ENCODE measurements around the gene NANOS2. TPM values are rescaled to one million over a fixed set of nuclear protein-coding genes. Genes with fewer than 3 reads are reported as not detected.
A peak's percentile ranks its signal among the peaks of the same experiment; 100 is the strongest.

The NANOS2 gene
- total and polyA plus RNA-seq, 2 of the 13 experiments (the other 11 are each of a cell fraction or from before 2014, with no cell fraction given), result not detected

DNA sequence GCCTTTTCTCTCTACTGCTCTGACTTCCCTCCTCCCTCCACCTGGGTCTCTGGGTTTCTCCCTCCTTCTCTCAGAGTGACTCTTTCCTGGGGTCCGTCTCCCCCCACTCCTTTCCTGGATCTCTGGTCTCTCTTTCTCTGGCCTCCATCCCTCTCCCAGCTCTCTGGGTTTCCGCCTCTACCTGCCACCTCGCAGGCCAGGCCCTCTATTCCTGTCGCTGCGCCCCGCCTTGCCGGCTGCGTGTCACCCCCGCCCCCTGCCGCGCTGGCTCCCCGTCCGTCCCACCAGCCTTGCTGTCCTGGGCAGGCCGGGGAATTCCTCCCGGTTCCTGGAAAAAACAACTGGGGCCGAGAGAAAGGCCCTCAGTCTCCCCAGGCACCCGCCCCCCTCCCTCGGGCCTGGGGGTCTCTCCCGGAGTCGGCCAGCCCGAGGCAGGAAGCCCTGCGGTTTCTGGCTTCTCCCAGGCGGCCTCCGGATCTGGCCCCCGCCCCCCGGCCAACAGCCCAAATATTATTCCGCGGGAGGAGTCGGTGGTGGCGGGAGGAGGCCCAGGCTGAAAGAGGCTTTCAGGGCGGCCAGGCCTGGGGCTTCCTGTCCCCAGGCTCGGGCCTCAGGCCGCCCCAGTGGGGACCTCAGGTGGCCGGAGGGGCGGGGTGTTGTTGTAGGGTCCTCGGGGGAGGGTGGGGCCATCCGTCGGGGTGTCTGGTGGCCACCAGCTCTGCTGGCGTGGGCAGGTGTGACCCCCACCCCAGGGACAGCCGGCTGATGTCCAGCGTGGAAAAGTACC, 38.0 kb downstream of the NANOS2 start (continued):
- TF ChIP-seq ZNF589 (CRISPR knock-in tag; conservative IDR thresholded peaks at IDR 0.05) (0 out of 2 replicates have a peak, but pooled peaks have one; percentile 23), JUND (CRISPR knock-in tag; IDR thresholded peaks at IDR 0.05) (no peak), ZNF510 (CRISPR knock-in tag; IDR thresholded peaks at IDR 0.05; ENCODE audit: low read depth) (0 out of 2 replicates have a peak, but pooled peaks have one; percentile 28), KAT8 (CRISPR knock-in tag; IDR thresholded peaks at IDR 0.05) (peak; percentile 62), SETDB1 (CRISPR knock-in tag; IDR thresholded peaks at IDR 0.05; ENCODE audit: borderline replicate concordance) (no peak), ZNF331 (CRISPR knock-in tag; IDR thresholded peaks at IDR 0.05) (peak; percentile 60; the same call in 1 of the 2 replicates), SP5 (CRISPR knock-in tag; IDR thresholded peaks at IDR 0.05; ENCODE audit: borderline replicate concordance, low read depth) (peak; percentile 78), ZNF430 (CRISPR knock-in tag; IDR thresholded peaks at IDR 0.05) (0 out of 2 replicates have a peak, but pooled peaks have one; percentile 69), ZNF792 (CRISPR knock-in tag; IDR thresholded peaks at IDR 0.05) (0 out of 2 replicates have a peak, but pooled peaks have one; percentile 48), PHF8 (CRISPR knock-in tag; IDR thresholded peaks at IDR 0.05) (peak; percentile 57)
- TF ChIP-seq, protein P1, sequence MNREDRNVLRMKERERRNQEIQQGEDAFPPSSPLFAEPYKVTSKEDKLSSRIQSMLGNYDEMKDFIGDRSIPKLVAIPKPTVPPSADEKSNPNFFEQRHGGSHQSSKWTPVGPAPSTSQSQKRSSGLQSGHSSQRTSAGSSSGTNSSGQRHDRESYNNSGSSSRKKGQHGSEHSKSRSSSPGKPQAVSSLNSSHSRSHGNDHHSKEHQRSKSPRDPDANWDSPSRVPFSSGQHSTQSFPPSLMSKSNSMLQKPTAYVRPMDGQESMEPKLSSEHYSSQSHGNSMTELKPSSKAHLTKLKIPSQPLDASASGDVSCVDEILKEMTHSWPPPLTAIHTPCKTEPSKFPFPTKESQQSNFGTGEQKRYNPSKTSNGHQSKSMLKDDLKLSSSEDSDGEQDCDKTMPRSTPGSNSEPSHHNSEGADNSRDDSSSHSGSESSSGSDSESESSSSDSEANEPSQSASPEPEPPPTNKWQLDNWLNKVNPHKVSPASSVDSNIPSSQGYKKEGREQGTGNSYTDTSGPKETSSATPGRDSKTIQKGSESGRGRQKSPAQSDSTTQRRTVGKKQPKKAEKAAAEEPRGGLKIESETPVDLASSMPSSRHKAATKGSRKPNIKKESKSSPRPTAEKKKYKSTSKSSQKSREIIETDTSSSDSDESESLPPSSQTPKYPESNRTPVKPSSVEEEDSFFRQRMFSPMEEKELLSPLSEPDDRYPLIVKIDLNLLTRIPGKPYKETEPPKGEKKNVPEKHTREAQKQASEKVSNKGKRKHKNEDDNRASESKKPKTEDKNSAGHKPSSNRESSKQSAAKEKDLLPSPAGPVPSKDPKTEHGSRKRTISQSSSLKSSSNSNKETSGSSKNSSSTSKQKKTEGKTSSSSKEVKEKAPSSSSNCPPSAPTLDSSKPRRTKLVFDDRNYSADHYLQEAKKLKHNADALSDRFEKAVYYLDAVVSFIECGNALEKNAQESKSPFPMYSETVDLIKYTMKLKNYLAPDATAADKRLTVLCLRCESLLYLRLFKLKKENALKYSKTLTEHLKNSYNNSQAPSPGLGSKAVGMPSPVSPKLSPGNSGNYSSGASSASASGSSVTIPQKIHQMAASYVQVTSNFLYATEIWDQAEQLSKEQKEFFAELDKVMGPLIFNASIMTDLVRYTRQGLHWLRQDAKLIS (CRISPR knock-in tag; IDR thresholded peaks at IDR 0.05), result no peak
- TF ChIP-seq, protein P2, sequence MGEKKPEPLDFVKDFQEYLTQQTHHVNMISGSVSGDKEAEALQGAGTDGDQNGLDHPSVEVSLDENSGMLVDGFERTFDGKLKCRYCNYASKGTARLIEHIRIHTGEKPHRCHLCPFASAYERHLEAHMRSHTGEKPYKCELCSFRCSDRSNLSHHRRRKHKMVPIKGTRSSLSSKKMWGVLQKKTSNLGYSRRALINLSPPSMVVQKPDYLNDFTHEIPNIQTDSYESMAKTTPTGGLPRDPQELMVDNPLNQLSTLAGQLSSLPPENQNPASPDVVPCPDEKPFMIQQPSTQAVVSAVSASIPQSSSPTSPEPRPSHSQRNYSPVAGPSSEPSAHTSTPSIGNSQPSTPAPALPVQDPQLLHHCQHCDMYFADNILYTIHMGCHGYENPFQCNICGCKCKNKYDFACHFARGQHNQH (CRISPR knock-in tag; IDR thresholded peaks at IDR 0.05), result peak; percentile 51

Measured in HepG2 (cell line).